Lower lobe of right lung (tissue), 2 donors: ENCODE results near the gene FSTL4. TPM values are rescaled to one million over a fixed set of nuclear protein-coding genes. Genes with fewer than 3 reads are reported as not detected.

ENCODE experiments used
- ATAC-seq, 2 donors: fragments of 200-7000 bp; cut with Tn5 transposase; one replicate each; pipeline ENCODE4 v1.9.1; 2020 to 2022; ENCODE audit warnings: mild to moderate bottlenecking in 2 of 2, moderate library complexity in 2 of 2
- DNase-seq: peaks from one replicate; pipeline ENCODE4 v3.0.0-alpha.2; 2020
- H3K27ac ChIP-seq: fragments of 200-600 bp; one replicate; pipeline ENCODE4 v1.8.0; 2022
- H3K27me3 ChIP-seq: fragments of 200-600 bp; one replicate; pipeline ENCODE4 v1.8.0; 2022; ENCODE audit warnings: low read depth
- H3K36me3 ChIP-seq: fragments of 200-600 bp; one replicate; pipeline ENCODE4 v1.8.0; 2022; ENCODE audit warnings: mild to moderate bottlenecking
- H3K4me1 ChIP-seq: fragments of 200-600 bp; one replicate; pipeline ENCODE4 v1.8.0; 2022
- H3K4me3 ChIP-seq: fragments of 200-600 bp; one replicate; pipeline ENCODE4 v1.8.0; 2022; ENCODE audit warnings: mild to moderate bottlenecking
- H3K9me3 ChIP-seq: fragments of 200-600 bp; one replicate; pipeline ENCODE4 v1.8.0; 2022
- CTCF ChIP-seq: fragments of 200-600 bp; IDR thresholded peaks from one replicate; pipeline ENCODE4 v1.8.0; 2022; ENCODE audit warnings: antibody characterized with exemption, mild to moderate bottlenecking
- intact Hi-C: fragments of 100-400 bp; cut with DNase I; formaldehyde crosslinking; loops from one replicate; pipeline ENCODE4 v1.11.0; 2022
- total RNA-seq: library from RNA; stranded (reverse); fragmentation: NEBNext Ultra II Directional; extraction: Animal tissue kit (Norgen Biotek cat#: 25700); gene quantifications from one replicate; pipeline ENCODE4 v1.2.1, GENCODE V29; 2021
- donor health status: DM: no; HTN: yes; CAD: no; lungs with severe emphysema.

FSTL4 gene
- total RNA-seq, 1 donor from 2014 or later, result 1.9 TPM

- intact Hi-C loops, result no loop called here
- Histone ChIP-seq H3K9me3 (no peaks in the 10 kb centered on the region), H3K4me1 (no peaks in the 10 kb centered on the region), H3K36me3 (no peaks in the 10 kb centered on the region), H3K27me3 (no peaks in the 10 kb centered on the region), H3K4me3 (no peak overlapping the region), H3K27ac (no peak overlapping the region)
- no peak for ATAC-seq
- DNase-seq, result no peak
- no peak for TF ChIP-seq CTCF
These were observed 245.9 kb downstream of the FSTL4 start for GRCh38 chr5:133366438-133366837.

- H3K27me3 ChIP-seq, result no peaks in the 10 kb centered on the region
These were observed 246.6 kb downstream of the FSTL4 start for GRCh38 chr5:133365738-133366137.

GRCh38 chr5:133364936-133365707 lies 247.2 kb downstream of the FSTL4 start:
- no peak for ATAC-seq
- Histone ChIP-seq H3K36me3 (no peaks in the 10 kb centered on the region), H3K4me1 (no peaks in the 10 kb centered on the region), H3K9me3 (no peaks in the 10 kb centered on the region), H3K4me3 (no peak overlapping the region), H3K27me3 (peaks cover under 1% of the 10 kb centered on the region), H3K27ac (no peak overlapping the region)
- DNase-seq, result no peak
- intact Hi-C loops, result no loop called here
- TF ChIP-seq CTCF, result no peak

More at GRCh38 chr5:133365738-133366137, 246.6 kb downstream of the FSTL4 start:
- ATAC-seq (no peak), DNase-seq (no peak)
- Histone ChIP-seq H3K9me3 (no peaks in the 10 kb centered on the region), H3K4me3 (no peak overlapping the region), H3K27ac (no peak overlapping the region), H3K4me1 (no peaks in the 10 kb centered on the region), H3K36me3 (no peaks in the 10 kb centered on the region)
- intact Hi-C loops, result no loop called here
- TF ChIP-seq CTCF, result no peak

- intact Hi-C loops, result no loop called here
- no peak overlapping the region for H3K4me3 ChIP-seq
- no peak overlapping the region for H3K27ac ChIP-seq
- no peak for TF ChIP-seq CTCF
- peaks cover 6% of the 10 kb centered on the region for H3K27me3 ChIP-seq
- no peak for ATAC-seq
- no peak for DNase-seq
- H3K9me3 ChIP-seq, result no peaks in the 10 kb centered on the region
- no peaks in the 10 kb centered on the region for H3K36me3 ChIP-seq
- H3K4me1 ChIP-seq, result no peaks in the 10 kb centered on the region
These were observed 248.3 kb downstream of the FSTL4 start for GRCh38 chr5:133363807-133364587.

- TF ChIP-seq CTCF, result no peak
- H3K9me3 ChIP-seq, result no peaks in the 10 kb centered on the region
- ATAC-seq, result no peak
These were observed 249.9 kb downstream of the FSTL4 start for GRCh38 chr5:133362438-133362837.

More at GRCh38 chr5:133362438-133362837, 249.9 kb downstream of the FSTL4 start:
- H3K4me3 ChIP-seq, result no peak overlapping the region
- intact Hi-C loops, result no loop called here
- H3K4me1 ChIP-seq, result no peaks in the 10 kb centered on the region
- no peak overlapping the region for H3K27ac ChIP-seq
- no peak for DNase-seq
- H3K36me3 ChIP-seq, result no peaks in the 10 kb centered on the region
- peaks cover 6% of the 10 kb centered on the region for H3K27me3 ChIP-seq
